T-helper 2 cell treated with Interferon-gamma antibody and Interleukin-4, amounts not matched to agents 5 μg/mL and 100 μg/mL, for 36 hours (primary cell): ENCODE data around the gene CORO2B.

Experiments used
- DNase-seq: peaks from one replicate; pipeline ENCODE4 v3.0.0; 2021; ENCODE audit warnings: low spot score
- H3K27ac Mint-ChIP-seq: one replicate; pipeline ENCODE4 v1.8.0; 2021; ENCODE audit warnings: mild to moderate bottlenecking, mixed read lengths
- H3K27me3 Mint-ChIP-seq: one replicate; pipeline ENCODE4 v1.8.0; 2021; ENCODE audit warnings: low read depth, mixed read lengths
- H3K36me3 Mint-ChIP-seq: one replicate; pipeline ENCODE4 v1.8.0; 2021; ENCODE audit warnings: low read depth, mixed read lengths
- H3K4me1 Mint-ChIP-seq: one replicate; pipeline ENCODE4 v1.8.0; 2021; ENCODE audit warnings: low read depth, mixed read lengths
- H3K4me3 Mint-ChIP-seq: one replicate; pipeline ENCODE4 v1.8.0; 2022; ENCODE audit warnings: mild to moderate bottlenecking, moderate library complexity, mixed read lengths
- H3K9me3 Mint-ChIP-seq: one replicate; pipeline ENCODE4 v1.8.0; 2021; ENCODE audit warnings: mixed read lengths

Gene CORO2B

DNA sequence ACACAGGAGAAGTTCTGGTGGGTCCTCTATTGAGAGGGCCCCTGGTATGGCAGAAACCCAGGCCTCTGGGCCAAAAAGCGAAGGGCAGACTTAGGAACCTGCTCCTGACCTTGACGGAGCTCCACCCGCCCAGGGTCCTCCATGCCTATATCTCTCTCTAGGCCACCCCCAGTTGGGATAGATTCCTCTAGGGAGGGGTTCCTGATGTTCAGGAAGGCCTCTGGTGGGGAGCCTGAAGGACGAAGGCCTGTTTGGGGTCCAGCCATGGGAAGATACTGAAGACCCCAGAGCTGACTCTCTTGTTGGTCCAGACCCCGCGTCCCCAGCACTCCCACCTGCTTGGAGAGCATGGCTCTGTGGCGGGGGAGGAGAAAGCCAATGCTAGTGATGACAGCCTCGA lies 104.2 kb downstream of the CORO2B start:
- no peaks in the 10 kb centered on the region for H3K9me3 Mint-ChIP-seq
- no peak for DNase-seq
- H3K4me1 Mint-ChIP-seq, result no peaks in the 10 kb centered on the region
- peaks cover 2% of the 10 kb centered on the region for H3K27me3 Mint-ChIP-seq
- H3K36me3 Mint-ChIP-seq, result no peaks in the 10 kb centered on the region
- no peak overlapping the region for H3K27ac Mint-ChIP-seq
- no peak overlapping the region for H3K4me3 Mint-ChIP-seq

DNA sequence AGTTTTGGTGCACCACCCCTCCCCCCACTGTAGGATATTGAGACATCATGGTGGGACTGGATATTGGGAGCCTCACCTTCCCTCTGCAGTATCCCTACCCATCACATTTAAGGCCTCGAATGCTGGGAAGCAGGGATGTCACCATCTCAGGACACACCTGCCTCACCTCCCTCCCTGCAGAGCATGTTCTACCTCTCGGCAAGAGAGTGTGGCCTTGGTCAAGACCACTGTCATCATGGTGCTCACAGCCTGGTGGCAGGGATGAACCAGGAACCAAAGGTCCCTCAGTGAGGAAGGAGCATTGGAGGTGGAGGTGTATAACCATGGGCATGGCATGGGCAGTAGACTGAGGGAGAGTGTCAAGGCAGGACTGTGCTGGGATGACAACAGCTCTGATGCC lies 104.8 kb downstream of the CORO2B start:
- H3K36me3 Mint-ChIP-seq, result no peaks in the 10 kb centered on the region

DNA sequence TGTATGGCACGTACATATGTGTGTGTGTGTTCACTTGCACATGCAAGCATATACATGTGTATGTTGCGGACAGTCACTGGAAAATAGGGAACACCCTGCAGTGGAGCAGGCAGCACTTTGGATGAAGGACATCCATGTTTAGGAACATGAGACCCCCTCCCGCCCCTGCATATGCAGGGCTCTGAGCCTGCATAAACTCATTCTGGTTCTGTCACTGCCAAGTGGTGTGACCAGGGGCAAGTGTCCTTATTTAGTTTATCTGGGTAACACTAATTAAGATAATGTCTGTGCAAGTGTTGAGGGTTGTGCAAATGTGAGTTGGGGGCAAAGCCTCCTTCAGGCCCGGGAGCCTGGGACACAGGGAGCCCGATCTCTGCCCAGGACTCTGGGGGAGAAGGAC lies 105.7 kb downstream of the CORO2B start:
- no peaks in the 10 kb centered on the region for H3K36me3 Mint-ChIP-seq
- H3K4me1 Mint-ChIP-seq, result no peaks in the 10 kb centered on the region
- H3K27ac Mint-ChIP-seq, result no peak overlapping the region
- H3K27me3 Mint-ChIP-seq, result peaks cover 5% of the 10 kb centered on the region
- no peaks in the 10 kb centered on the region for H3K9me3 Mint-ChIP-seq
- no peak overlapping the region for H3K4me3 Mint-ChIP-seq
- no peak for DNase-seq

More for the DNA sequence above, 104.8 kb downstream of the CORO2B start:
- no peak overlapping the region for H3K4me3 Mint-ChIP-seq
- H3K27me3 Mint-ChIP-seq, result peaks cover 2% of the 10 kb centered on the region
- no peaks in the 10 kb centered on the region for H3K4me1 Mint-ChIP-seq
- no peaks in the 10 kb centered on the region for H3K9me3 Mint-ChIP-seq
- no peak for DNase-seq
- no peak overlapping the region for H3K27ac Mint-ChIP-seq

DNA sequence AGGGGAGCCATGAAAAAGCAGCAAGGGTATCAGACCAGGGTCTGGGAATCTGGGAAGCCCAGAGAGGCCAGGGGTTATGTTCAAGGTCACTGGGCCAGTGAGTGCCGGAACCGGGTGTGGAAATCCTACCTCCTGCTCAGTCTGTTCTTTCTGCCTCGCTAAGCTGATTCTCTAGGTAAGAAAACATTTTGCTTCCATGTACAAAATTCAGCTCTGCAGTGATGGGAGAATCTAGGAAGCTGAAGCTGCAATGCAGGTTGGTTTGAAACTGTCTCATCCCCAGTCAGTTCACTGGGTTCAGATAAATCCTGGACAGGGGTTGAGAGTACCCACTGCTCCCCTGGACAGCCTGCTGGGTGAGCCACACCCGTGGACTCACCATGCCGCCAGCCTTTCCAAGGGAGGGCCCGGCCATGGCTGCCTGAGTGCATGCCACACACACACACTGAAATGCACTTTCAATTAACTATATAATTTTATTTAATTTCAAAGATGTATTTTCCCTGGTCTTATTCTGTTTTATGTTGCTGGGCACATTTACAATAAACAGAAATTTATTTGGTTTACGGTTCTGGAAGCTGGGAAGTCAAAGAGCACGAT lies 108.4 kb downstream of the CORO2B start:
- Mint-ChIP-seq H3K9me3 (no peaks in the 10 kb centered on the region), H3K27ac (no peak overlapping the region), H3K36me3 (no peaks in the 10 kb centered on the region), H3K27me3 (peaks cover 9% of the 10 kb centered on the region), H3K4me1 (no peaks in the 10 kb centered on the region), H3K4me3 (no peak overlapping the region)
- no peak for DNase-seq

DNA sequence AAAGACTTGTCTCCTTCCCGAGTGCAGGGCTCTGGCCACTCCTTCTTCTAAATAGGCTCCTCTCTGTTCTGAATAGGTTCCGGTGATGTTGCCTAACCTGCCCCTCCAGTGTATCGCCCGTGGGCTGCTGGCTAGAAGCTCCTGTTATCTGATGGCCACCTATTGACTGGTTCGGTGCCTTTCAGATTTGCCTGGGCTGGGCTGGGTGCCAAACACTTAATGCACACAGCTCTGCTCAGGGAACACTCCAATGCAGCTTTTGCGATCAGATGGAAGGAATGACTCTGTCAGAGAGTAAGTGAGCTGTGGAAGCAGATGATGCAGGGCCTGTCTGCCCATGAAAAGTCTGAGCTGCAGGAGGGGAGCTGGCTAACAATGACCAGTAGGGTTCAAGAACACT lies 112.9 kb downstream of the CORO2B start:
- DNase-seq, result no peak
- peaks cover 11% of the 10 kb centered on the region for H3K27me3 Mint-ChIP-seq
- no peak overlapping the region for H3K27ac Mint-ChIP-seq
- H3K36me3 Mint-ChIP-seq, result no peaks in the 10 kb centered on the region
- no peak overlapping the region for H3K4me3 Mint-ChIP-seq
- H3K9me3 Mint-ChIP-seq, result no peaks in the 10 kb centered on the region
- peaks cover 7% of the 10 kb centered on the region for H3K4me1 Mint-ChIP-seq

DNA sequence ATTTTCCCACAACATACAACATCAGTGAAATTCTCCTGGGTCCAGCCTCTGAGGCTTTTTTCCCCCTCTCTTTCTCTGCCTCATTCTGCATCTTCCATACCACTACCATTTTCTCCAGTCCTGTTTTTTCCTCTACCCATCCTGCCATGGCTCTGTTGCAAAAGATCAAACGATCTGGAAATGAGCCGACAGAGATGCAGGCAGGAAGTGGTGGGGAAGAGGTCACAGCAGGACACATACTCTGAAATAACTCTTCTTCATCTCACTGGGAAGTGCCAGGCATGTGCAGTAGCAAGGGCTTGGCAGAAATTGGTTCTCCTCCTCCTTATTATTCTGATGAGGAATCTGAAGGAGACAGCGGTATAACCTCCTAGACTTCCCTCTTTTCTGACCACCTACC lies 114.3 kb downstream of the CORO2B start:
- Mint-ChIP-seq H3K27ac (no peak overlapping the region), H3K36me3 (no peaks in the 10 kb centered on the region), H3K4me3 (no peak overlapping the region), H3K27me3 (peaks cover 9% of the 10 kb centered on the region), H3K4me1 (peaks cover 7% of the 10 kb centered on the region), H3K9me3 (no peaks in the 10 kb centered on the region)
- DNase-seq, result no peak

DNA sequence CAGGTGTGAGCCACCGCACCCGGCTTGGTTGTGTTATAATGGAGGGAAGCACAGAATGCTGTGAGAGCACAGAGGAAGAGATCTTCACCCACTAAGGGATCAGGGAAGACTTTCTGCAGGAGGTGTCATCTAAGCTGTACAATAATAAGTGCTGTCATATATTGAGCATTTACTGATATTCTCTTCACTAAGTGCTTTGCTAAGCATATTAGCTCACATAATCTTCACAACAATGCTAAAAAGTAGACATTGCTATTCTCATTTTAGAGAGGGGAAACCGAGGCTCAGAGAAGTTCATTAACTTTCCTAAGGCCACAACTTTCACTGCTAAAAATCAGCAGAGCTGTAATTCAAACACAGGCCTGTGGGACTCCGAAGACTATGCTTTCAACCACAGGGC lies 115.3 kb downstream of the CORO2B start:
- H3K4me3 Mint-ChIP-seq, result no peak overlapping the region
- peaks cover 7% of the 10 kb centered on the region for H3K4me1 Mint-ChIP-seq
- H3K27me3 Mint-ChIP-seq, result peaks cover 7% of the 10 kb centered on the region
- no peak for DNase-seq
- H3K27ac Mint-ChIP-seq, result no peak overlapping the region
- no peaks in the 10 kb centered on the region for H3K9me3 Mint-ChIP-seq
- H3K36me3 Mint-ChIP-seq, result no peaks in the 10 kb centered on the region

DNA sequence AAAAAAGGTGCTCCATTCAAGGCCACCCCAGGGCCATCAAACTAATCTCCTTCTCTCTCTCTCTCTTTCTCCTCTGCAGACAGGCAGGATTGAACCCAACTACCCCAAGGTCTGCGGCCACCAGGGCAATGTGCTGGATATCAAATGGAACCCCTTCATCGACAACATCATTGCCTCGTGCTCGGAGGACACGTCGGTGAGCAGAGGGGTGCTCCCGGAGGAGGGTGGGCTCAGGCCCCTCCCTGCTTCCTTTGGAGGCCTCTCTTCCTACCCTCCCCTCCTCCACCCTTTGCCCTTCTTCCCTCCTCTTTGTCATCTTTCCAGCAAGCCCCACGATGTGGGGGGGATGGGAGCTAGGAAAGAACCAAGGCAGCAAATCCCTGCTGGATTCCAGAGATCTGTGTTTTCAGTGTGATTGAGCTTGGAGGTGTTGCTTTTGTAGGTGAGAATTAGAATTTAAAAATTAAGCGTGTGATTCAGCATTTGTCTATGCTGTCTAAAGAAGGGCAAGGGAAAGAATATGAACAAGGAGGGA lies 116.3 kb downstream of the CORO2B start:
- Mint-ChIP-seq H3K4me1 (peaks cover 7% of the 10 kb centered on the region), H3K27ac (no peak overlapping the region), H3K27me3 (peaks cover 6% of the 10 kb centered on the region), H3K4me3 (no peak overlapping the region), H3K9me3 (no peaks in the 10 kb centered on the region), H3K36me3 (no peaks in the 10 kb centered on the region)
- no peak for DNase-seq

DNA sequence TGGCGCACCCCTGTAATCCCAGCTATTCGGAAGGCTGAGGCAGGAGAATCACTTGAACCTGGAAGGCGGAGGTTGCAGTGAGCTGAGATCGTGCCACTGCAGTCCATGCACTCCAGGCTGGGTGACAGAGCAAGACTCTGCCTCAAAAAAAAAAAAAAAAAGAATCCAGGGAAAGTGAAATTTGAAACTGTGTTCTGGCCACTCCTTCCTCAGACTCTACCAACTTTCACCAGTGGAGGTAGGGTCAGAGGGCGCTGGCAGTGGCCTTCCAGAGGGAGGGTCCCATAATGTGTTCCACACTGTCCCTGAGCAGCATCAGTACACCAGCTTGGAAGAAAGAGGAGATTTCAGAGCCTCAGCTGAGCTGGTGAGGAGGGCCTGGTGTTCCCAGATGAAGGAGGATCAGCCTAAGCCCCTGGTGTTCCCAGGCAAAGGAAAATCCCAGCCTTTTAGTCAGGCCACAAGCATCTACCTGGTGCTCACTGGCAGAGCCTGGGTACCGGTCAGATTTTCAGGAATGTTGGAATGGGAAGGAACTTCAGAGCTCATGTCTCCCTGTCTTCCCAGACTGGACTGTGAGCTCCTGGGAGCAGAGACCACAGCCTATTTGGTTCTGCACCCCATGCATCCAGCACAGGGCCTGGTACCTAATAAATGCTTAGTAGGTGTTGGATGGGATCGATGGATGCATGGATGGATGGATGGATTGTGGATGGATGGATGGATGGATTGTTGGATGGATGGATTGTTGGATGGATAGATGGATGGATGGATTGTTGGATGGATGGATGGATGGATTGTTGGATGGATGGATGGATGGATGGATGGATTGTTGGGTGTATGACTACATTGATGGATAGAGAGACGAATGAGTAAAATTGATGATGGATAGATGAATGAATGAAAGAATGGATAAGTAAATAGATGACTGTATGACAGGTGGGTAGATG lies 117.9 kb downstream of the CORO2B start:
- Mint-ChIP-seq H3K36me3 (no peaks in the 10 kb centered on the region), H3K4me3 (no peak overlapping the region), H3K4me1 (peaks cover 7% of the 10 kb centered on the region), H3K27ac (no peak overlapping the region), H3K9me3 (no peaks in the 10 kb centered on the region), H3K27me3 (peaks cover 2% of the 10 kb centered on the region)
- DNase-seq, result no peak

DNA sequence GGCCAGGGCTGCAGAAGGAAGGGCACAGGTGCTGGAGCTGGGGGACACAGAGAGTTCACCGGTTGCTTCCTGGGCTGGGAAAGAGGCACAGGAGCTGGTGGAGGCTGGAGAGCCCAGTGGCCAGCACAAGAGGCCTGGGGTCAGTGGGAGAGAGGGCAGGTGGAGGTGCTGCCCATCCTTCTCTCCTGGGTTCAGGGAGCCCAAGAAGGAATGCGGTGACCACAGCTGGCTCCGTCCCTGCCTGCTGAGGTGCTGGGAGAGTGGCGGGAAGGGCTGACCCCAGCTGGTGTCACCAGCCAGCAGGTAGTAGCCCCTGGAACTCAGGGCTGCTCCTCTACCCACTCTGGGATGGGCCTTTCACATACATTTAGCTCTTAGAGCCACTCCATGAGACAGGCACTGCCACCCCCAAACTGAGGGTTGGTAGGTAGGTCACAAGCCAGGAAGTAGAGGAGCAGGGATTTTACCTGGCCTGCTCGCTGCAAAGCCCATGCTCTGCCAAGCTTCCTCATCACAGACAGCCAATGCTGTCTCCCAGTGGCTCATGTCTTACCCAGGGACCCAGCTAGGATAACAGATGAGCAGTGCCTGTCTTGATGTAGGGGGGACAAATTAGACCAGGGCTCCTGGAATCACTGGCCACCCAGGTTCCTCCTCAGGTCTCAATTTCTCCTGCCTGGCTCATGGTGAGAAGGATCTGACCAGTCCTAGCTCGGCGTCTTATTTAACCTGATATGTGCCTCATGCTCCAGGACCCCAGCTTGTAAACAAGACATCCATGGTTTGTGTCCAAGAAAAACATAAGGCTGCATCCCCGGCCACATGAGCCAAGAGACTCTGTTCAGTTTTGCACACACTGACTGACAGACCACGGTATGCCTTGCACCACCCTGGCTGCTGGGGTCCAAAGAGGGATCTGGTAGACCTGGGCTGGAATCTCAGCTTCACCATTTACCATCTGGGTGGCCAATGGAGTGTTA lies 119.2 kb downstream of the CORO2B start:
- Mint-ChIP-seq H3K36me3 (no peaks in the 10 kb centered on the region), H3K4me1 (peaks cover 6% of the 10 kb centered on the region), H3K27ac (no peak overlapping the region), H3K4me3 (no peak overlapping the region), H3K9me3 (no peaks in the 10 kb centered on the region), H3K27me3 (peaks cover under 1% of the 10 kb centered on the region)
- DNase-seq, result no peak

DNA sequence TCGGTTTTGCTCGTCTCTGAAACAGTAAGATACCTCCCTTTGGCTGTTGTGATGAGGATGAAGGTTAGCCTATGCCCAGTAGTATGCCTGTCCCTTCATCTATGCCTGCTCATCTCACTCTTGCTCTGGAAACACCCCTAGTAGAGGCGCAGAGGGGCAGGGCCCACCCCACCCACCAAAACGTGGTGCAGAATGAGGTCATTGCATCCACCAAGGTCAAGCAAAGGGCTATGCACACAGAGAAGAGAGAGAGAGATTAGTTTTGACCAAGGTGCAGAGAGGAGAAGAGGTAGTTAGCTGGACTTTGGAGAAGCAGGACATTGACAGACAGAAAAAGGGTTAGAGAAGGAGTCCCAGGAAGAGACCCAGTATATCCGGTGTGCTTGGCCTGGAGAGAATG lies 119.9 kb downstream of the CORO2B start:
- H3K27me3 Mint-ChIP-seq, result peaks cover 3% of the 10 kb centered on the region
- H3K4me1 Mint-ChIP-seq, result no peaks in the 10 kb centered on the region
- no peaks in the 10 kb centered on the region for H3K36me3 Mint-ChIP-seq
- H3K9me3 Mint-ChIP-seq, result no peaks in the 10 kb centered on the region
- no peak overlapping the region for H3K4me3 Mint-ChIP-seq
- no peak overlapping the region for H3K27ac Mint-ChIP-seq
- DNase-seq, result no peak

DNA sequence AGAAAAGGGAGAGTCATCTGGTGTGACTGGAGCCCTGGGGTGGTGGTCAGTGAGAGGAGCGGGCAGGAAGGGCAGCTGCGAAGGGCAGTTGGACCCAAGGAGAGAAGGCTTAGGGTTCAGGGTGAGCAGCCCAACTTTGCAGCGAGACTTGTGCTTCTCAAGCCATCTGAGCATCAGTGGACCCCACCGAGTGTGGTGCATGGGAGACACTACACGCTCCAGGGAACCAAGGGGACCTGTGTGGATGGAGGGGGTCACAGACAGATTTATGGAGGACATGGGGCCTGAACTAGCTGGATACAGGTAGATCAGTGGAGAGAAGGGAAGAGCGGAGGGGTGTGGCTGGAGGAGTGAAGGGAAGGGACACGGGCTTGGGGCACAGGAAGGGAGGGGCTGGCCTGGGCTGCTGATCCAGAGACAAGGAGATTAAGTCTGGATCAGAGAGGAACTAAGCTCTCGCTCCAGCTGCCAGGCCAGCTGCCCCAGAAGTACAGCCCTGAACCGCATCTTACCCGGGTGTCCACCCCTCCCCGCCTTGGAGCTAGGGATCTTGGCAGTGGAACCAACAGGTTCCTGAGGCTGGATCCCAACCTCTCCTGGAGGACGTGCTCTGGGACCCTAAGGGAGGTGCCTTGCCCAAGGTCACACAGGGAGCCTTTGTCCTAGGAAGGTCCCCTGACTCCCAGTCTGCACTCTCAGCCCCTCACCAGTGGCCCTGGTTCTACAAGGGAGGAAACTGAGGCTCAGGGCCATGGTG lies 120.5 kb downstream of the CORO2B start:
- peaks cover 3% of the 10 kb centered on the region for H3K27me3 Mint-ChIP-seq

DNA sequence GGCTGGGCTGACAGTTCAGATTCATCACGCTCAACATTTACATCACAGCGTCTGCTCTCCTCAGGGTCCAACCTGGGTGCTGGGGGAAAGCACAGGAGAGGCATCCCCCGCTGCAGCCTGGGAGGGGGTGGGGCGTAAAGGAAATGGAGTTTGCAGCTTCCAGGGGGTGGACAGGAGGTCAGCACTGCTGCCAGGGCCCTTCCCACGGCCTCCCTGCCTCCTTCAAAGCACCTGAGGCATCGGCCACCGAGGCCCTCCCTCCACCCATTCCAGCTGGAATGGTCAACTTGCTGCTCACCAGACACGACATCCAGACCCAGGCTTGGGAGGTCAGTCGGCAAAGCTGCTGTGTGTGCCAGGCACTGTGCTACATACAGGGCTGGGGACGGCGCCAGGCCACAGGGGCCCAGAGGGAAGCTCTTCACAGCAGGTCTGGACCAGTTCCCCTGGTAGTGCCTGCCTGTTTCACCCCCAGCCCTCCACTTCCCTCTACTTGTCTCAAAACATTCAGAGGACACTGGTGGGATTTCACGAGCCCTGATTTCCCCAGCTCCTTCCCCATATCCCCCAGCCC lies 121.2 kb downstream of the CORO2B start:
- Mint-ChIP-seq H3K27ac (no peak overlapping the region), H3K4me3 (no peak overlapping the region), H3K36me3 (no peaks in the 10 kb centered on the region), H3K27me3 (peaks cover 6% of the 10 kb centered on the region), H3K4me1 (no peaks in the 10 kb centered on the region), H3K9me3 (no peaks in the 10 kb centered on the region)
- no peak for DNase-seq

More for the DNA sequence above, 120.5 kb downstream of the CORO2B start:
- no peak overlapping the region for H3K4me3 Mint-ChIP-seq
- H3K4me1 Mint-ChIP-seq, result no peaks in the 10 kb centered on the region
- no peaks in the 10 kb centered on the region for H3K36me3 Mint-ChIP-seq
- no peaks in the 10 kb centered on the region for H3K9me3 Mint-ChIP-seq
- no peak overlapping the region for H3K27ac Mint-ChIP-seq
- no peak for DNase-seq
